G401 (cell line): ENCODE measurements around the gene CFAP126. TPM values are rescaled to one million over a fixed set of nuclear protein-coding genes. Genes with fewer than 3 reads are reported as not detected.
"Not testable (repeated sequence)": the region's sequence is repeated elsewhere in the genome, so short reads cannot be mapped to it uniquely, and the experiment has no call there.

Experiments
- DNase-seq: peaks from one replicate; pipeline ENCODE4 v3.0.0-alpha.2; 2015; ENCODE audit warnings: low spot score
- in situ Hi-C: cut with HindIII; loops from 2 replicates; pipeline ENCODE4 v1.10.0; 2016; ENCODE audit warnings: low sequenced_read_pairs, mixed read lengths
- total RNA-seq: library from RNA; depleted of rRNA; stranded (reverse); fragments of >200 nt; shearing (Covaris generic); gene quantifications from 2 replicates; pipeline ENCODE4 v1.2.3, GENCODE V29; 2014; rRNA removed

CFAP126 gene, protein sequence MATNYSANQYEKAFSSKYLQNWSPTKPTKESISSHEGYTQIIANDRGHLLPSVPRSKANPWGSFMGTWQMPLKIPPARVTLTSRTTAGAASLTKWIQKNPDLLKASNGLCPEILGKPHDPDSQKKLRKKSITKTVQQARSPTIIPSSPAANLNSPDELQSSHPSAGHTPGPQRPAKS
- total RNA-seq = not detected in 2 replicates

DNA sequence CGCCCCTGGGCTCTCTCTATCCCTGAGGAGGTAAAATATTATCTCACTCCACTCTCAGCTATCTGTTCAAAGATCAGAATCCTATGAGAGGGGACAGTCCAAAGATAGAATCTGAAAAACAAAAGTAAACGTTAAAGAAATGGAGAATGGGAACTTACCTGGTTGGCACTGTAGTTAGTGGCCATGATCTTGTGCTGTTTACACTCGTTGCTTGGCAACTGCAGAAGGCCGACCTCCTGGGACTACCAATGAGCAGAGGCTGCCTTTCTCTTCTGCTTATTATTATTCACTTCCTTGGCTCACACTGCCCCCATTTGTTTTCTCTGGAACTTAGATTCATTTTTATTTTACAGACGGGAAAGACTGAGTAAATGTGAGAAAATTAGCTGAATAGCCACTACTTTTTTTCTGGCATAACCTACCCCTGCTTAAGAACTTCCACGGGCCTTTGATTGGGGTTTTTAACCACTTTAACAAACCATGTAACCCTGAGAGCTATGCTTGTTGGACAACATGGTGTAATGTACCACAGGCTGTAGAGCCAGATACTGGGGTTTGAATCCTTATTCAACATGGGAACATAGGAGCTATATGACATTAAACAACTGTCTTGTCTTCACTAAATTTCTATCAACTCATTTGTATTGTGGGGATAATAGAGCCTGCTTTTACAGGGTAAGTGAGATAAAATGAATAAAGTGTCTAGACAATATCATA lies at the start of gene CFAP126:
TSS of gene CFAP126 (minus strand) at position 193 of the 717 bp plus-strand sequence. CDS start at position 185, 8 bp downstream.
- peak; percentile 51 for DNase-seq
- in situ Hi-C loops = no loop called here

DNA sequence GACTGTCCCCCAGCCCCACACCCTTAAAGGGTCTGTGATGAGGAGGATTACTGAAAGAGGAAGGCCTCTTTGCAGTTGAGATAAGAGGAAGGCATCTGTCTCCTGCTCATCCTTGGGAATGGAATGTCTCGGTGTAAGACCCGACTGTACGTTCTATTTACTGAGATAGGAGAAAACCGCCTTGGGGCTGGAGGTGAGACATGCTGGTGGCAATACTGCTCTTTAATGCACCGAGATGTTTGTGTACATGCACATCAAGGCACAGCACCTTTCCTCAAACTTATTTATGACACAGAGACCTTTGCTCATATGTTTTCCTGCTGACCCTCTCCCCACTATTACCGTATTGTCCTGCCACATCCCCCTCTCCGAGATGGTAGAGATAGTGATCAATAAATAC lies 45.4 kb upstream of the CFAP126 start:
- DNase-seq, in situ Hi-C loops: not testable (repeated sequence)

DNA sequence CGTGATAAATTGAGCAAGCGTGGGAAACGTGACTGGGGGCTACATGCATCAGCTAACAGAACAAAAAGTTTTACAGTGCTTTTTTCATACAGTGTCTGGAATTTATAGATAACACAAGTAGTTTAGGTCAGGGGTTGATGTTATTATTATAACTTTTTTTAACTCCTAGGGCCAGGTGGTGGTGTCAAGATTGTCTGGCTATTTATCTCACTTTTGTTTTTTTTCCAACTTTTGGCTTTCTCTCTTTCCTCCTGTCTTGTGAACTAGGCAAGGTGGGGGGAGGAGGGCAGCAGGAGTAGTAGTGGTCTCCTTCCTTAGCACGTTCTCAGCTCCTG lies 42.9 kb upstream of the CFAP126 start:
- in situ Hi-C loops, DNase-seq: not testable (repeated sequence)

DNA sequence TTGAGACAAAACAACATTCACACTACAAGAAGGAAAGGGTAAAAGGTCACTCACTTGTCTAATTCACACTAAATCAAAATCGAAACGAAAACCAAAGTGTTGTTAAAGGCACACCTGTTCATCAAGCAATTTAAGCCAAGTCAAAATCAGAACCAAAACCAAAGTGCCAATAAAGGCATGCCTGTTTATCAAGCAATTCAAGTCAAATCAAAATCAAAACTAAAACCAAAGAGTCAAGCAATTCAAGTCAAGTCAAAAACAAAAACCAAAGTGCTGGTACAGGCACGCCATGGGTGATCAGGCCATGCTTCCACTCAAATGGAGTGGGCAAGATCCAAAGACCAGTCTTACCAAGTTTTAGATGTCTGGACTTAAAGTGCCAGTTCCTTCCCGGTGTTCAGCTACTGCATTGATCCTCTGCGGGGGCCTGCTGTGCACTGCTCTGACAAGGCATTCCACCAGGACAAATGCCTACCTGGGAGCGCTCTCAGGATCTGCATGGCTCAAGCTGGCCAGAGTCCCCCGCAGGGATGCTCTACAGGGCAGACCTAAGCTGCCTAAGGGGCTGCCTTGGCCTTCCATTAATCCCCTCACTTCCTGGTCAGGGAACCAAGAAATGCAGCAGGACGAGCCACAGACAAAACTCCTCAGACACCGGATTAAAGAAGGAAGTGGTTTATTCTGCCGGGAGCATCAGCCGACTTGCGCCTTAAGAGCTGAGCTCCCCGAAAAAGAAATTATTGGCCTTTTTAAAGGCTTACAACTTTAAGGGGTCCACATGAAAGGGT lies 42.4 kb upstream of the CFAP126 start:
- in situ Hi-C loops, DNase-seq: not testable (repeated sequence)

DNA sequence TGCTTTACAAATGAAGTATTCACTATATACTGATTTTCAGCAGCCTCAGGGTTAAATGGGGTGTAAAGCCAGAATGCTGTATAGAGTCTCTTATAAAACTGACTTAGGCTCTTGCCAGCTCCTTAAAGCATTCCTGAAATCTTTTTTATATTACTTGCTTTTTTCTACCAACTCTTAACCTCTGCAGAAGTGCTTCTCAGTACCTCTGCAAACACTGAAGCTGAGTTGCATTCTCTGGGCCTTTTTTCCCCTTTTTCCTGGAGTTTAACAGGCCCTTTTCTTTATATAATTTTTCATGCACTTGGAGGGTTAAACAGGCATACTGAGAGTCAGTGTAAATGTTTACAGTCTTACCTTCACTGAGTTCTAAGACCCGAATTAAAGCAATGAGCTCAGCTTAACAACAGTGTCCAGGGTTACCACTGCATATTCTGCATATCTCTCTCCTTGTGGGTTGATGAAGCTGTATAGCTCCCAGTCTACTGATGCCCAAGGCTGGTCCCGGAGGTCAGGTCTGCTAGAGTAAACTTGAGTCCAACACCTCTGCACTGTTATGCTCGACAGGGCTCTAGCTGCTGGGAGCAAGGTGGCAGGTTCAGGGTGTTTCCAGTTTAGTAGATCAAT lies 40.9 kb upstream of the CFAP126 start:
- no peak for DNase-seq
- in situ Hi-C loops = no loop called here

DNA sequence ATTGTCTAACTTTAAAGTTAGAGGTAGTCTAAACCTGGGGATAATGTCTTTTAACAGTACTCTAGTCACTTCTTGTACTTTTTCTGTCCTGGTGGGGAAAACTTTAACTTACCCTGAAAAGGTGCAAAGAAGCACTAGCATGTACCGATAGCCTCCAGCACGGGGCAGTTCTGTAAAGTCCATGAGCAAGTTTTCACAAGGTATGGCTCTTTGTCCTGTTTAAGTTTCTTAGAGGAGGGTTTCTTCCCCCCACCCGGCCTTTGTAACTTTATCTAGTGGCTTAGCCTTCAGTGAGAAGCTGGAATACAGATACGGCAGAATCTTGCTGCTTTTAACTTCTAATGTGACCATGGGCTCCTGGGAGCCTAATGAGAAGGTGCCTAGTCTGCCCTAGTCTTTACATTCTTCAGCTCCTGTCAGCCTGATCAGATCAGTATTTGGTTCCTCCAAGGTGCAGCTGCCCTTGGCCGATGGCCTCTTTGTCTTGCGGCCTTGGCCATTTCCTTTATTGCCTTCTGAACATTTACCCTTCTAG lies 39.8 kb upstream of the CFAP126 start:
- in situ Hi-C loops = no loop called here

DNA sequence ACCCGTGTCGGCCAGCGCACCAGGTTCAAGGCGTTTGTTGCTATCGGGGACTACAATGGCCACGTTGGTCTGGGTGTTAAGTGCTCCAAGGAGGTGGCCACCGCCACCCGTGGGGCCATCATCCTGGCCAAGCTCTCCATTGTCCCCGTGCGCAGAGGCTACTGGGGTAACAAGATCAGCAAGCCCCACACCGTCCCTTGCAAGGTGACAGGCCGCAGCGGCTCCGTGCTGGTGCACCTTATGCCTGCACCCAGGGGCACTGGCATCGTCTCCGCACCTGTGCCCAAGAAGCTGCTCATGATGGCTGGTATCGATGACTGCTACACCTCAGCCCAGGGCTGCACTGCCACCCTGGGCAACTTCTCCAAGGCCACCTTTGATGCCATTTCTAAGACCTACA lies 38.9 kb upstream of the CFAP126 start:
- DNase-seq, in situ Hi-C loops: not testable (repeated sequence)

More for the DNA sequence above, 39.8 kb upstream of the CFAP126 start:
- DNase-seq = no peak

DNA sequence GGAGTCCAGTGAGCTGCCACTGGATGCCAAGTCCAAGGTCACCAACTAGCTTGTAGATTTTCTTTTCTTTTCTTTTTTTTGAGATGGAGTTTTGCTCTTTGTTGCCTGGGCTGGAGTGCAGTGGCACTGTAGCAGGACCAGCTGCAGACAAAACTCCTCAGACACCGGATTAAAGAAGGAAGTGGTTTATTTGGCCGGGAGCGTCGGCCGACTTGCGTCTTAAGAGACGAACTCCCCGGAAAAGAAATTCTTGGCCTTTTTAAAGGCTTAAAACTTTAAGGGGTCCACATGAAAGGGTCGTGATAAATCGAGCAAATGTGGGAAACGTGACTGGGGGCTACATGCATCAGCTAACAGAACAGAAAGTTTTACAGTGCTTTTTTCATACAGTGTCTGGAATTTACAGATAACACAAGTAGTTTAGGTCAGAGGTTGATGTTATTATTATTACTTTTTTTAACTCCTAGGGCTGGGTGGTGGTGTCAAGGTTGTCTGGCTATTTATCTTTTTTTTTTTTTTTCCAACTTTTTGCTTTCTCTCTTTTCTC lies 36.4 kb upstream of the CFAP126 start:
- in situ Hi-C loops = no loop called here
- DNase-seq = no peak

DNA sequence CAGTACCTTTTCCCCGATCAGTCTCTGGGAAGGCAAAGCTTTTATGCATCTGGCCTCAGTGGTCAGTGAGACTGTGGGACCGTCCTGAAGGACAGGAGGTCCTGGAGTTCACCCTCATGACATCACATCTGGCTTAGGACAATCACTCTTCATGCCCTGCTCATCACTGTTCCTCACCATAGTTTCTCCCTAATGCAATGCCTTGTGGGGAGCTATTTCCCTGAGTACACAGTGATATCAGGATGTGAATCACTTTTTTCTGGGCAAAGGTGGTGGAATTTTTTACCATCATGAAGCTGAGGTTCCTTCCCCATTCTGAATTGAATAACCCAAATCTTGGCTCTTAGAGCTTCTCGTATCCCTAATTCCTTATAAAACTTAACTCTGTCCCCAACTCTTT lies 34.8 kb upstream of the CFAP126 start:
- DNase-seq = no peak

DNA sequence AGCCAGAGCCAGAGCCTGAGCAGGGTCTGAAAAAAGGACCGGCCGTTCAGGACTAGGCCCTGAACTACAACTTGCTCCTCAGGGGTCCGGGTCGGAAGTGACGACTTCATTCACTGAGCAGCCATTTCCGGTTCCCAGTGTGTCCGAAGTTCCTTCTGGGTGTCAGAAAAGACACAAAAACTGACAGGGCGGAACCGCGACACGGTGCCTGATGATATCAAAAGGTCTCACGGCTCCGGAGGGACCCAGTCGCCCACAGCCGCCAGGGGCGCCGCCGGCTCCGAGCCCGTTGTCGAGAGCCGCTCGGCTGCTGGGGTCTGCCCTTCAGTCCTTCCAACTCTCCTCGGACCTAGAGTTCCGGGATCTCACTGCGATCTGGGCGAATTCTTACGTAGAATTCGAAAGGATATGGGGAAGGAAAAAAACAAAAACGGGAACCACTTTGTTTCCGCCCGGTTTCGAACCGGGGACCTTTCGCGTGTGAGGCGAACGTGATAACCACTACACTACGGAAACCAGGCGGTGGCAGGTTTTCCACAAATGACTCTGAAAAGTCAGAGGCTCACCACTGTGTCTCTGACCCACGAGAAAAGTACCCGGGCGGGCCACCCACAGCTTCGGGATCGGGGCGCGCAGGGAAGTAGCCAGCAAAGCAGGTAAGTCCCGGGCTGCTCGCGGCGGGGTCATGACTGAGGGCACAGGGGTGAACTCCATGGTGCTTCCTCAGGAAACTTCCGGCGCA lies 31.8 kb upstream of the CFAP126 start:
- in situ Hi-C loops = loop anchor here (25.0 kb wide), 1 partner anchor 187 kb away; the partner anchor contains the start of genes APOA2, FCER1G and NDUFS2
- DNase-seq = peak; percentile 95

More for the DNA sequence above, 34.8 kb upstream of the CFAP126 start:
- in situ Hi-C loops = no loop called here

DNA sequence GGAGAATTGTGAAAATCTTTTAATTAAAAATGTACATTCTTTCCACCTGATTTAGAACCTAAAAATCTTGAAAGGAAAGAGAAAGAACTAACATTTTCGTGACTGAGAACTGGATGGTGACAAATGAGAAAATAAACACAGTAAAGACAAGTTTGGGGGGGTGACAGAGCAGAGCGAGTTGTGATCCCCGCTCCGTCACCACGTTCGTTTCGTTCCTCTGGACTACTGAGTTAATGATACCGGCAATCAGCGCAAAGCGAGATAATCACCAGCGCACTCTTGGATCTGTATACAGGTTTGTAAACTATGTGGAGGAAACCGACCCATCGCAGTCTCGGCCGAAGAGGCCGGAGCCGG lies 31.2 kb upstream of the CFAP126 start:
- in situ Hi-C loops = loop anchor here (25.0 kb wide), 1 partner anchor 187 kb away; the partner anchor contains the start of genes APOA2, FCER1G and NDUFS2
- DNase-seq = no peak

DNA sequence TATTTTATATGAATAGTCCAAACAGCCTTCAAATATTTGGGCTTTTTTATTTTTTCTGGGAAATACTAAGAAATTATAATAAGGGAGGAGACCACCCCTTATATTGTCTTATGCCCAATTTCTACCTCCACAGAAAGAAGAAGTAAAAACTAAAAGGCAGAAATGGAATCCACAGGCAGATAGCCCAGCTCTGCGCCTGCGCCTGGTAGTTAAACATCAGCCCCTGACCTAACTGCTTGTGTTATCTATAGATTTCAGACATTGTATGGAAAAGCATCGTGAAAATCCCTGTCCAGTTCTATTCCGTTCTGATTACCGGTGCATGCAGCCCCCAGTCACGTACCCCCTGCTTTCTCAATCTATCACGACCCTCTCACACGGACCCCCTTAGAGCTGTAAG lies 29.4 kb upstream of the CFAP126 start:
- in situ Hi-C loops = loop anchor here (25.0 kb wide), 1 partner anchor 185 kb away; the partner anchor contains the start of genes APOA2, FCER1G and NDUFS2
- not testable (repeated sequence) for DNase-seq

DNA sequence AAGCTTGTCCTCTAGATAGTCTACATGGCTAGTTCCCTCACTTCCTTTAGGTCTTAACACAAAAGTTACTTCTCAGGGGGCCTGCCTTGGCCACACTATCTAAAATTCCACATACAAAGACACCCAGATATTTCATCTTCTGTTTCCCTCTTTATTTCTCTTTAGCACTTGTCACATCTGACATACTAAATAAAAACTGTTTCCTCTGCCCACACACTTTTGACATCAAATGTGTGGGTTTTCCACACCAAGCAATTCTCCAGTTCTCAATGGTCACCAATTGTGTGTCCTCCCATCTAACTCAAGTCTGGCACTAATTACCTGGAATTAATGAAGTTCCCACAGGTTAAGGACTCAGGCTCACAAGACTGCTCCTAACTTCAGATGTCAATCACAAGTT lies 25.5 kb upstream of the CFAP126 start:
- DNase-seq = no peak
- in situ Hi-C loops = loop anchor here (25.0 kb wide), 1 partner anchor 181 kb away; the partner anchor contains the start of genes APOA2, FCER1G and NDUFS2

DNA sequence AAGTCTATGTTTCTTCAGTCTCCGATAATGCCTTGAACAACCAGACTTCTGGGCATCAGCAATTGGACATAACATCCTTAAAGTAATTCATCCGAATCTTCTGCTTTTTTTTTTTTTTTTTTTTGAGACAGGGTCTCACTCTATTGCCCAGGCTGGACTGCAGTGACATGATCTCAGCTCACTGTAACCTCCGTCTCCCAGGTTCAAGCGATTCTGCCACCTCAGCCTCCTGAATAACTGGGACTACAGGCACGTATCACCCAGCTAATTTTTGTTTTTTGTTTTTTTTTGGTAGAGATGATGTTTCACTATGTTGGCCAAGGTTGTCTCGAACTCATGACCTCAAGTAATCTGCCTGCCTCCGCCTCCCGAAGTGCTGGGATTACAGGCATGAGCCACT lies 23.9 kb upstream of the CFAP126 start:
- in situ Hi-C loops = loop anchor here (25.0 kb wide), 1 partner anchor 179 kb away; the partner anchor contains the start of genes APOA2, FCER1G and NDUFS2
- no peak for DNase-seq

DNA sequence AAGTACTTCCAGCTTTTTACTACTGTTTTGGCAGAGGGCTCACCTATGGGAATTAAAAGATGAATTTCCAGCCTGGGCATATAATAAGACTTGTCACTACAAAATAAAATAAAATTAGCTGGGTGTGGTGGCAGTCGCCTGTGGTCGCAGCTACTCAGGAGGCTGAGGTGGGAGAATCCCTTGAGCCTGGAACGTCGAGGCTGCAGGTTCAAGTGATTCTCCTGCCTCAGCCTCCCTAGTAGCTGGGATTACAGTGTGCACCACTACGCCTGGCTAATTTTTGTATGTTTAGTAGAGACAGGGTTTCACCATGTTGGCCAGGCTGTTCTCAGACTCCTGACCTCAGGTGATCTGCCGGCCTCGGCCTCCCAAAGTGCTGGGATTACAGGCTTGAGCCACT lies 23.5 kb upstream of the CFAP126 start:
- not testable (repeated sequence) for DNase-seq
- in situ Hi-C loops = loop anchor here (25.0 kb wide), 1 partner anchor 179 kb away; the partner anchor contains the start of genes APOA2, FCER1G and NDUFS2

DNA sequence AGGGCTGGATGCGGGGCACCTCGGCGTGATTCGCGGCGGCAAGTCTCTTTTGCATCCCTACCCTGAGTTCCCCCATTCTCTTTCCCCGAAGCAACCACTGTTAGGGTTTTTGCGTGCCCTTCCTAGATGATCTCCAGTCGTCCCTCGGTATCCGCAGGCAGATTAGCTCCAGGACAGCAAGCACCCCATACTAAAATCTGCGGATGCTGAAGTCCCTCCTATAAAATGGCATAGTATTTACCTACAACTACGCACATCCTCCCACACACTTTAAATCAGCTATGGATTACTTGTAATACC lies 22.8 kb upstream of the CFAP126 start:
- no peak for DNase-seq
- in situ Hi-C loops = loop anchor here (25.0 kb wide), 1 partner anchor 178 kb away; the partner anchor contains the start of genes APOA2, FCER1G and NDUFS2

DNA sequence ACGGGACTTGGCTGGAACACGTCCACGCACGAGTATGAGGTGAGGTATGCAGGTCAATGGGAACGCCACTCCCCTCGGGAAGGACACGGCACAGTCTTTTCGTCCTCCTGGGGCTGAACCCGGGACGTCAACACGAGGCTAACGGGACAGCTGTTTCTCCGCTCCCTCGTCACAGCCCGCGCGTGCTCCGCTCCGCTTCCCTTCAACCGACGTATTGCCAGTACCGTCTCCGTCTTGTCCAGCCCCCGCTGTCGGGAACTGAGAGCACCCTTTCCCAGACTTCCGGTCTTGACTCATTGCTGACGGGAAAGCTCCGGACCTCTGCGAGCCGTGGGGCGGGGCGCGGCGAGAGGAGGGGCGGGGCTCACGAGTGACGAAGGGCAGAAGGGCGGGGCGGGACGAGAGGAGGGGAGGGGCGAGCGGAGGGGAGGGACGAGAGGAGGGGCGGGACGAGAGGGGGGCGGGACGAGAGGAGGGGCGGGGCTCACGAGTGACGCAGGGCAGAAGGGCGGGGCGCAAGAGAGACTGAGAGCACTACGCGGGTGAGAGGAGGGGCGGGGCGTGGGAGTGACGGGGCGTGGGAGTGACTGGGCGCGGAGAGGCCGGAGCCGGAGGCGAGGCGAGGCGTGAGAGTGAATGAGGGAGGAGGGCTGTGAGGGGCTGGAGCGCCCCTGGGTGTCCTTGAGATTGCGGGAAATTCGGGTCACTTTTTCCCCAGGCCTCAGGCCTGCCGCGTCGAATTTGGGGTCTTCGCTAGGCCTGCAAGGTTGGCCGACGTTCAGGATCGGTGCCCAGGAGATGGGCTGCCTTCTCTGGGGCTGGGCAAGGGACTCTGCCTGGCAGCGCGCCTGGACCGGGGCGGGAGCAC lies 22.2 kb upstream of the CFAP126 start:
- in situ Hi-C loops = loop anchor here (25.0 kb wide), 1 partner anchor 178 kb away; the partner anchor contains the start of genes APOA2, FCER1G and NDUFS2
- peak; percentile 98 for DNase-seq
